Hematopoietic multipotent progenitor cell treated with erythropoietin and hydrocortisone succinate and interleukin-3 and kit ligand, for 8 days (in vitro differentiated cells): ENCODE measurements around the gene HINT1.
"Not testable (repeated sequence)": the region's sequence is repeated elsewhere in the genome, so short reads cannot be mapped to it uniquely, and the experiment has no call there.

Experiments used
- DNase-seq: peaks from one replicate; pipeline ENCODE4 v3.0.0-alpha.2; 2015

HINT1 gene

DNA sequence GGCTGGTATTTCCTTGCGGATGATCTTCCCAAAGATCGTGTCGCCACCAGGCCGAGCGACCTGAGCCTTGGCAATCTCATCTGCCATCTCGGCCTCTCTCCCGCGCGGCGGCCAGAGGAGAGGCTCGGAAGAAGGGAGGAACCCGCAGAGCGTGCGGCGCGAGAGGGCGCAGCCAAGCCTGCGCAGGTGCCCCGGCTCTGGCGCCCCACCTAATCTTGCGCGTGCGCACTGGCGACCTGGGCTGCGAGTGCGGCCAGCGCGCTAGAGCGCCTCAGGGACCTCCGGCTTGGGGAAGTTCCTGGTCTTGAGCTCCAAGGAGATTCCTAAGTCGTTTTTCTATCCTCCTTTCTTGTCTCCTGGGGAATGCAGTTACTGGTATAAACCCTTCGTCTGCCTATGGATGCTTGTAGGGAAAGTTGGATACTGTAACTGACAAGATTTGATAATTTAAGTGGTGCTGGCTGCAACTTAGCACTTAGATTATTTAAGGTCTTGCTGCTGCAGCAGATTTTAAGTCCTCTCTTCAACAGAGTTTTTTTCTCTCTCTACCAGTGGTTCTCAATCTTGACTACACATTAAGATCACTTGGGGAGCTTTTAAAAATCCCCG, at the start of gene HINT1:
HINT1 (minus strand) TSS at position 138 of the 609 bp plus-strand sequence; CDS start at position 87, 51 bp downstream.
- peak; percentile 92 for DNase-seq

- no peak for DNase-seq
These were observed 49.7 kb upstream of the HINT1 start for GRCh38 chr5:131214609-131215227.

GRCh38 chr5:131212471-131213021, 47.5 kb upstream of the HINT1 start:
- no peak for DNase-seq

GRCh38 chr5:131211669-131212068, 46.6 kb upstream of the HINT1 start:
- no peak for DNase-seq

GRCh38 chr5:131210151-131210510, 45.1 kb upstream of the HINT1 start:
- DNase-seq, result no peak

- peak; percentile 31 for DNase-seq
These were observed 44.6 kb upstream of the HINT1 start for GRCh38 chr5:131209506-131210150.

- DNase-seq, result no peak
These were observed 44.1 kb upstream of the HINT1 start for GRCh38 chr5:131209175-131209505.

DNA sequence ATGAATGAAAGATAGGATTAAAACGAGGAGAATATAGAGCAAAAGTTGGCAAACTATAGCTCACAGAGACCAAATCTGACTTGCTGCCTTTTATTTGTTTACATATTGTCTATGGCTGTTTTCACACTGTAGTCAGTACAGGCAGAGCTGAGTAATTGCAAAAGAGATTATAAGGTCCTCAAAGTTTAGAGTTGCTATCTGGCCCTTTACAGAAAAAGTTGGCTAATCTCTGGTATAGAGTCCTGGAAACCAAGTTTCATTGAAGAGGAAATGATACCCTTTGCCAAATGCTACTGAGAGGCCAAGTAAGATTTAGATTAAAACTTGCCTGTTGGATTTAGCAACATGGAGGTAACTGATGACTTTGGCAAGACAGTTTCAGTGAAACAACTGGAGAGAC, 41.7 kb upstream of the HINT1 start:
- DNase-seq, result no peak

DNA sequence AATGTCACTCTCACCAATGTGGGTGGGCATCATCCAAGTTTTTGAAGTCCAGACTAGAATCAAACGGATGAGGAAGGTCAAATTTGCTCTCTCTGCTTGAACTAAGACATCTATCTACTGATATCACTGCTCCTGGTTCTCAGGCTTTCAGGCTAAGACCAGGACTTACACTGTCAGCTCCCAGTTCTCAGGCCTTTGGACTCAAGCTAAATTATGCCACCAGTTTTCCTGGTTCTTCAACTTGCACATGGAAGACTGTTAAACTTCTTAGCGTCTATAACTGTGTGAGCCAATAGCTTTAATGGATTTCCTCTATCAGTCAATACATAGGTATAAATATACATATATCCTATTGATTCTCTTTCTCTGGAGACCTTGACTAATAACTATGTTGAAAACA, 41.0 kb upstream of the HINT1 start:
- no peak for DNase-seq

DNA sequence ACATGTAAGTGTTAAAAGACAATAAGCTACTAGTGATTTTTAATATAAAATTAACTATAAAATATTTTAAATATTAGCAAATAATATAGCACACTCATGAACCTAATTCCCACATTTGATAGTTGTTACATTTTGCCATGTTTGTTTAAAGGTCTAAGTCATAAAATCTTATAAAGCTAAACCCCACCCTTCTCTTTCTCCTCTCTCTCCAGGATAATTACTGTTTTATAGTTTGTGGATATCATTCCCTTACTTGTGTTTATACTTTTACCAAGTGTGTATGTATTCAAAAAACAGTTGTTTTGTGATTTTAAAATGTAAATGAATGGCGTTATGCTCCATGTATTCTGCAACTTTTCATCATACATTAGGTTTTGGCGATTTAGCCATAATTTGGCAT, 39.9 kb upstream of the HINT1 start:
- no peak for DNase-seq

DNA sequence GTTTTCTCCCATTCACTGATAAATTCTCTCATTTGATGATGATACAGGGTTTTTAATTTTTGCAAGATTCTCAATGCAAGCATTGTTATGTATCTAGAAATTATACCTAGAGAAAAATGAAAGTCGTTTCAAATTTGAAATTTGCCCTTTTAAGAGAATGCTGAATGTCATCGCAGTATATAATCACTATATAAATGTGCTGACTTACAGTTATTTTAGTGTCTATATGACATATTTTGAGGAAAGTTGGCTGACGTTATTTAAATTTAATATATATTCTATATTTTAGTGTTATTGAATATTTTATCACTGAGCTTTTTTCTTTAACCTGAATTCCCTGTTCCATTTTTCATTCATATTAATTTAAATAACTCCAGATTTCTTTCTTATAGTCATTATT, 35.5 kb upstream of the HINT1 start:
- DNase-seq, result no peak

GRCh38 chr5:131198625-131199024, 33.6 kb upstream of the HINT1 start:
- DNase-seq, result no peak

DNA sequence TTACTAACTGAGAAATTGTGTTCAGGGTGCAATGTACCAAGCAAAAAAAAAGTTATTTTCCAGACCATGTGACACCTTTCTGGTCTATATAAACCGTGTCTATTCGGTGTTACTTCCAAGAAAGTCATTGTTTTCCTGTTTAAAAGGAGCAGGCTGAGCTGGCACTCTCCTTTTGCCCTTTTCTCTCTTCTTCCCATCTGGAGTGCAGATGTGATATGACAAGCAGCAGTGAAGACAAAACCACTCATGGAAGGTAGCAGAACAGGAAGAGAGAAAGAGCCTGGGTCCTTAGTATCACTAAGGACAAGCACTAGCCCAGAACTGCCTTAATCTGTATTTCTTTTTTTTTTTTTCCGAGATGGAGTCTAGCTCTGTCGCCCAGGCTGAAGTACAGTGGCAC, 31.3 kb upstream of the HINT1 start:
- DNase-seq, result no peak

DNA sequence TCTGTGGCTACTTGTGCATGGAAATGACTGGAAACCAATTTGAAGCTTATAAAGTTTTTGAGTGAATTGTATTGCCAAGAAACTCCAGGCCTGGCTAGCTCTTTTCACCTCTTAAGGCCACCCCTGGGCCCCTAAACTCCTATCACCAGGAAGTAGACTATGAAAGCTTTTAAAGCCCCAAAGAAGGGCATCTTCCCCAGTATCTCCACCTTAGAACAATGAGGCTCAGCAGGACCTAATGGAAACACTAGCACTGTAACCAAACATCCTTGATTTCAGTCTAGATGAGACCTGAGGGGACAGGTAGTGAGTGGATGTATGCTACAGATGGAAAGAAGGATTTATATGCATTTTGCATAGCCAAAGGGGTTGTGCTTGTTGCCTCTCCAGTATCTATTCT, 30.6 kb upstream of the HINT1 start:
- DNase-seq, result no peak

DNA sequence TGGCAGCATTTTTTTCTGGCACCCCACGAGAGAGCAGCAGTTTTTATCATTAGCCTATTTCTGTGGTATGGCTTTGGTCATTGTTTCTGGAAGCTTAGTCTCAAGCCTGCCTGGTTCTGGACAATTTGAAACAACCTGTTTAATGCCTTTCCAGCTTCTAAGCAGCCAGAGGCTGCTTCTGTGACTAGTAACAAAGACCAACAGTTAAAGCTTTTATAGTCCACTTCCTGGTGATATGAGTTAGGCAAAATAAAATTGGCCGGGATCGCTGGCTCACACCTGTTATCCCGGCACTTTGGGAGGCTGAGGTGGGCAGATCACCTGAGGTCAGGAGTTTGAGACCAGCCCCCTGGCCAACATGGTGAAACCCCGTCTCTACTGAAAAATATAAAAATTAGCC, 29.7 kb upstream of the HINT1 start:
- DNase-seq, result no peak

GRCh38 chr5:131193897-131194296, 28.8 kb upstream of the HINT1 start:
- DNase-seq, result not testable (repeated sequence)

GRCh38 chr5:131193106-131193505, 28.1 kb upstream of the HINT1 start:
- no peak for DNase-seq

DNA sequence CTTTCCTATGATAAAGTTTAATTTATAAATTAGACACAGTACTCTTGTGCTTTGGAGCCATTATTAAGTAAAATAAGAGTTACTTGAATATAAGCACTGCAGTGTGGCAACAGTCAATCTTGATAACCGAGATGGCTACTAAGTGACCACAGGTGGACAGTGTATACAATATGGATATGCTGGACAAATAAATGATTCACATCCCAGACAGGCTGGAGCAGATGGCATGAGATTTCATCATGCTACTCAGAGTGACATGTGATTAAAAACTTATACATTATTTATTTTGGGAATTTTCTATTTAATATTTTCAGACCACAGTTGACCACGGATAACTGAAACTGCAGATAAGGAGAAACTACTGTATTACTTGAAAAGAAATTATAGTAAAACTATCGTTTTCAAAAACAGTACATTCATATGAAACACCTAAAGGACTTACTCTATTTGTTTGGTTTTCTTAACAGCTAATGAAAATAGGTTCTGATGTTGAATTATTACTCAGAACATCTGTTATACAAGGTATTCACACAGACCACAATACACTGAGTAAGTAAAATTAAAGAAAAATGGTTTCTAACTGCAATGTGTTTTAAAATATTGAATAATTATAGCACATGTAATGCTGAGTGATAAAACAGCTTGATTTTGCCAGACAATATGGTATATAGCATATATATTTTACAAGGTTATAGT, 21.7 kb upstream of the HINT1 start:
- no peak for DNase-seq

GRCh38 chr5:131185523-131186104, 20.6 kb upstream of the HINT1 start:
- no peak for DNase-seq

DNA sequence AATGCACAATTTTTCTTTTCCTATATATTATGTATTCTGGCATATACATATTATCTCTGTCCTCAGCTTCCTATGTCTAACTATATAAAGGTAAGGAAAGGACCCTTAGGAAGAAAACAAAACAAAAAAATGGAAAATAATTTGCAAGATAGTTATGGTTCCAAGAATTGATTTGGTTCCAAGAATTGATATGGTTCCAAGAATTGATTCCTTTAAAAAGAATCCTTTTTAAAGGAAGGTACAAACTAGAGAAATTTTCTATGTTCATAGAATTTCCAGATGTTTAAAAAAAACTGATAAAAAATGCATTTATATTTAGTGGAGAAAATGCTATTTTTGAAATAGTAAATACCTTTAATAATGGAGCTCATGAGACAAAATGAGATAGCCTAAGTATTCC, 17.8 kb upstream of the HINT1 start:
- DNase-seq, result peak; percentile 82

- peak; percentile 90 for DNase-seq
These were observed 15.4 kb upstream of the HINT1 start for GRCh38 chr5:131180407-131180806.

DNA sequence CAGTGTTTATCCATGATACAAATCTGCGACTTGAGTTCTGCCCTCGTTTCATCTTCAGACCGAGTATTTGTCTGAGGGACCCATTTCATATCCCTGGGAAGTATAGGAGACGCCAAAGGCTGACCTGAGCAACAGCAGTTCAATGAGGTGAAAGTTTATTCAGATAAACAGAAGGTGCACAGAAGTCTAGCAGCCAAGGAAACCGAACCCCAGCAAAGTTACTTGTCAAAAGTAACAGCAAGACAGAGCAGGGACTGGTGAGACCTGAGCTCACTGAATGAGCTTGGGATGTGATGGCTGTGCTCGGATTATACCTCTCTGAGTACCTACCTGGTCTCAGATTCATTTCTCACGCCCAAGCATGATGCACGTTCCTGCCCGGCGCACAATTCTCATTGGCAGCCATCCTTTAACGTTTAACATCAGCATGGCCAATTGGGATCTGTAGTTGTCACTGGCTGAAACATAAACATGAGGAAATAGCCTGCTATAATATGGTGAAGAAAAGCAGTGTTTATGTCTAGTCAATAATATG, 6.3 kb upstream of the HINT1 start:
- DNase-seq, result peak; percentile 34
